B cell (primary cell): ENCODE data around the gene GPRASP2. TPM values are rescaled to one million over a fixed set of nuclear protein-coding genes. Genes with fewer than 3 reads are reported as not detected.
"Not testable (repeated sequence)": the region's sequence is repeated elsewhere in the genome, so short reads cannot be mapped to it uniquely, and the experiment has no call there.

ENCODE experiments used
- ATAC-seq: fragments of 200-7000 bp; cut with Tn5 transposase; one replicate; pipeline ENCODE4 v1.10.0; 2021; ENCODE audit warnings: low read depth, mild to moderate bottlenecking, moderate number of reproducible peaks, moderate library complexity
- CTCF ChIA-PET: fragments of 350-600 bp; sonication (Branson Sonifier 250); formaldehyde crosslinking; loops from one replicate; lab custom pipeline; 2021; ENCODE audit warnings: antibody characterized with exemption, inconsistent platforms; lab: Charles Lee
- POLR2A ChIA-PET: fragments of 350-600 bp; sonication (Branson Sonifier 250); formaldehyde crosslinking; loops from one replicate; lab custom pipeline; 2021; ENCODE audit warnings: antibody characterized with exemption; lab: Charles Lee
- DNase-seq: peaks from one replicate; pipeline ENCODE4 v3.0.0; 2013
- H2AFZ ChIP-seq: 2 replicates; pipeline ENCODE4 v1.6.1; 2012; ENCODE audit warnings: mild to moderate bottlenecking, low read depth, low read length; ENCODE audit not compliant: insufficient read depth, poor library complexity, severe bottlenecking
- H3K27ac ChIP-seq, 2 donors: 1 replicate in 1 of 2; 2 replicates in 1 of 2; pipeline ENCODE4 v1.5.1; 2012 to 2013; ENCODE audit warnings: low read length in 2 of 2, mild to moderate bottlenecking in 2 of 2, moderate library complexity in 1 of 2
- H3K27me3 ChIP-seq, 4 experiments: fragments of 200-600 bp in 1 of 4; sonication (generic) in 1 of 4; replicated peaks in 1 of 4; 1 replicate in 2 of 4; 2 replicates in 2 of 4; pipeline versions ENCODE4 v1.6.1 to v1.7.0; 2013 to 2016; ENCODE audit warnings: low read length in 3 of 4, mild to moderate bottlenecking in 2 of 4, mixed read lengths in 1 of 4, moderate library complexity in 1 of 4; ENCODE audit not compliant: insufficient read depth in 4 of 4, control insufficient read depth in 3 of 4; ENCODE audit errors: control extremely low read depth in 1 of 4
- H3K36me3 ChIP-seq, 2 experiments: replicated peaks in 1 of 2; 1 replicate in 1 of 2; 2 replicates in 1 of 2; pipeline versions ENCODE4 v1.6.1 to v1.7.1; 2013; ENCODE audit warnings: low read length in 1 of 2; ENCODE audit not compliant: insufficient read depth in 2 of 2, control insufficient read depth in 1 of 2; ENCODE audit errors: control extremely low read depth in 1 of 2, extremely low read depth in 1 of 2
- H3K4me1 ChIP-seq, 2 donors: fragments of 200-600 bp in 1 of 2; sonication (generic) in 1 of 2; 1 replicate in 1 of 2; 2 replicates in 1 of 2; pipeline versions ENCODE4 v1.5.1 to v1.6.1; 2013 to 2017; ENCODE audit warnings: low read length in 2 of 2; ENCODE audit not compliant: control insufficient read depth in 2 of 2, insufficient read depth in 2 of 2
- H3K4me2 ChIP-seq: replicated peaks from 2 replicates; pipeline ENCODE3; 2012; ENCODE audit warnings: mild to moderate bottlenecking, low read depth, low read length; ENCODE audit not compliant: poor library complexity, severe bottlenecking
- H3K4me3 ChIP-seq, 5 experiments: fragments of 200-600 bp in 1 of 5; sonication (generic) in 1 of 5; 1 replicate in 3 of 5; 2 replicates in 2 of 5; pipeline versions ENCODE4 v1.5.1 to v1.7.0; 2011 to 2016; ENCODE audit warnings: low read length in 4 of 5, mild to moderate bottlenecking in 4 of 5, low read depth in 2 of 5, control low read depth in 1 of 5, moderate library complexity in 1 of 5; ENCODE audit not compliant: insufficient read depth in 1 of 5; ENCODE audit errors: control extremely low read depth in 1 of 5, extremely low read depth in 1 of 5
- H3K79me2 ChIP-seq: fragments of 200-600 bp; sonication (generic); one replicate; pipeline ENCODE4 v1.6.0; 2016; ENCODE audit warnings: low read length; ENCODE audit not compliant: control insufficient read depth, insufficient read depth
- H3K9ac ChIP-seq: fragments of 200-600 bp; sonication (generic); 2 replicates; pipeline ENCODE4 v1.6.1; 2017; ENCODE audit warnings: mild to moderate bottlenecking, low read length, moderate library complexity
- H3K9me3 ChIP-seq, 3 donors: one replicate each; pipeline versions ENCODE4 v1.6.1 to v1.7.1; 2013; ENCODE audit warnings: low read length in 2 of 3; ENCODE audit not compliant: control insufficient read depth in 2 of 3, insufficient read depth in 1 of 3; ENCODE audit errors: control extremely low read depth in 1 of 3
- H4K20me1 ChIP-seq: 2 replicates; pipeline ENCODE4 v1.6.0; 2012; ENCODE audit warnings: mild to moderate bottlenecking, low read length; ENCODE audit not compliant: insufficient read depth, control insufficient read depth, poor library complexity, severe bottlenecking
- H3K27ac Mint-ChIP-seq: one replicate; pipeline ENCODE4 v1.8.0; 2021; ENCODE audit warnings: mixed read lengths
- H3K27me3 Mint-ChIP-seq: one replicate; pipeline ENCODE4 v1.8.0; 2021; ENCODE audit warnings: mixed read lengths
- H3K4me1 Mint-ChIP-seq: one replicate; pipeline ENCODE4 v1.8.0; 2021; ENCODE audit warnings: mixed read lengths
- H3K4me3 Mint-ChIP-seq: one replicate; pipeline ENCODE4 v1.8.0; 2021; ENCODE audit warnings: mixed read lengths
- H3K9me3 Mint-ChIP-seq: one replicate; pipeline ENCODE4 v1.8.0; 2022; ENCODE audit warnings: mixed read lengths; ENCODE audit not compliant: insufficient read depth
- CTCF ChIP-seq: fragments of 200-600 bp; IDR thresholded peaks from one replicate; pipeline ENCODE4 v1.8.0; 2022; ENCODE audit warnings: antibody characterized with exemption, mild to moderate bottlenecking
- EZH2 ChIP-seq: IDR thresholded peaks from 2 replicates; pipeline ENCODE4 v1.6.1; 2012; ENCODE audit warnings: borderline replicate concordance, low read depth, mild to moderate bottlenecking, moderate library complexity, low read length; ENCODE audit not compliant: insufficient read depth, poor library complexity, severe bottlenecking
- WGBS: methylation state at CpG from one replicate; pipeline ENCODE4 v1.1.5; 2013; ENCODE audit warnings: missing lambda C conversion rate; ENCODE audit not compliant: insufficient coverage; 5-methylcytosine and 5-hydroxymethylcytosine counted together
- intact Hi-C: fragments of 100-400 bp; cut with micrococcal nuclease; formaldehyde crosslinking; loops from one replicate; pipeline ENCODE4 v1.10.0; 2022
- polyA plus RNA-seq: library from polyadenylated mRNA; depleted of rRNA; stranded (reverse); fragments of >200 nt; gene quantifications from 2 replicates; pipeline ENCODE4 v1.2.3, GENCODE V29; 2012
- total RNA-seq, 2 donors: library from RNA; stranded (reverse); fragments of 120-200 nt in 1 of 2; gene quantifications; 1 replicate in 1 of 2; 2 replicates in 1 of 2; pipeline versions ENCODE4 v1.2.3 to v1.2.4, GENCODE V29; 2013 to 2022

The GPRASP2 gene
- total and polyA plus RNA-seq, 2 donors (not counting 1 experiment from before 2014, with no cell fraction given), result 0.15 to 0.59 TPM

GRCh38 chrX:102669526-102669925 is 42.7 kb upstream of the GPRASP2 start:
- Mint-ChIP-seq H3K9me3 (peaks cover 3% of the 10 kb centered on the region), H3K27me3 (no peaks in the 10 kb centered on the region), H3K27ac (no peak overlapping the region), H3K4me3 (no peak overlapping the region), H3K4me1 (no peaks in the 10 kb centered on the region)
- Histone ChIP-seq H3K4me1 (no peaks in the 10 kb centered on the region), H3K27me3 (no peaks in the 10 kb centered on the region), H3K9ac (no peak overlapping the region), H3K4me2 (no peak overlapping the region), H2AFZ (no peak overlapping the region), H3K4me3 (no peak overlapping the region), H4K20me1 (no peaks in the 10 kb centered on the region), H3K79me2 (no peaks in the 10 kb centered on the region), H3K9me3 (no peaks in the 10 kb centered on the region), H3K27ac (no peak overlapping the region), H3K36me3 (no peaks in the 10 kb centered on the region)
- ChIA-PET CTCF (no interaction called here), POLR2A (no interaction called here)
- ATAC-seq, result no peak
- WGBS, result no CpG with 5 or more reads among the region's 4 CpGs
- no peak for DNase-seq
- intact Hi-C loops, result no loop called here
- TF ChIP-seq EZH2, result no peak
- no peak for TF ChIP-seq CTCF

GRCh38 chrX:102672856-102673255 is 39.4 kb upstream of the GPRASP2 start:
- H3K36me3 ChIP-seq, result no peaks in the 10 kb centered on the region
- DNase-seq (no peak), ATAC-seq (no peak)
- no peaks in the 10 kb centered on the region for H3K4me1 Mint-ChIP-seq
- H3K27me3 Mint-ChIP-seq, result no peaks in the 10 kb centered on the region
- TF ChIP-seq EZH2 (no peak), CTCF (no peak)
- H3K27ac Mint-ChIP-seq, result no peak overlapping the region
- POLR2A ChIA-PET, result no interaction called here
- no peaks in the 10 kb centered on the region for H3K27me3 ChIP-seq
- no peaks in the 10 kb centered on the region for H3K9me3 ChIP-seq
- H3K9ac ChIP-seq, result no peak overlapping the region
- no peaks in the 10 kb centered on the region for H3K79me2 ChIP-seq
- WGBS, result no CpG with 5 or more reads among the region's 3 CpGs
- no peaks in the 10 kb centered on the region for H3K4me1 ChIP-seq
- intact Hi-C loops, result no loop called here
- peaks cover 3% of the 10 kb centered on the region for H3K9me3 Mint-ChIP-seq
- no peak overlapping the region for H3K4me2 ChIP-seq
- no peak overlapping the region for H3K4me3 Mint-ChIP-seq
- no peaks in the 10 kb centered on the region for H4K20me1 ChIP-seq
- no peak overlapping the region for H2AFZ ChIP-seq
- no peak overlapping the region for H3K27ac ChIP-seq
- CTCF ChIA-PET, result no interaction called here
- H3K4me3 ChIP-seq, result no peak overlapping the region

DNA sequence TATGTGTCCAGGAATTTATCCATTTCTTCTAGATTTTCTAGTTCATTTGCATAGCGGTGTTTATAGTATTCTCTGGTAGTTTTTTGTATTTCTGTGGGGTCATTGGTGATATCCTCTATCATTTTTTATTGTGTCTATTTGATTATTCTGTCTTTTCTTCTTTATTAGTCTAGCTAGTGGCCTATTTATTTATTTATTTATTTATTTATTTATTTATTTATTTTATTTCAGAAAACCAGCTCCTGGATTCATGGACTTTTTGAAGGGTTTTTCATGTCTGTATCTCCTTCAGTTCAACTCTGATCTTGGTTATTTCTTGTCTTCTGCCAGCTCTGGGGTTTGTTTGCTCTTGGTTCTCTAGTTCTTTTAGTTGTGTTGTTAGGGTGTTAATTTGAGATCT is 34.8 kb upstream of the GPRASP2 start:
- H4K20me1 ChIP-seq, H3K4me1 Mint-ChIP-seq, H3K4me3 ChIP-seq, H3K36me3 ChIP-seq, H3K9me3 ChIP-seq, intact Hi-C loops, H3K79me2 ChIP-seq, H3K4me1 ChIP-seq, H3K27ac Mint-ChIP-seq, H3K9me3 Mint-ChIP-seq, H3K4me2 ChIP-seq, H3K27ac ChIP-seq, H3K27me3 Mint-ChIP-seq, ATAC-seq, H2AFZ ChIP-seq, DNase-seq, POLR2A ChIA-PET, H3K27me3 ChIP-seq, H3K4me3 Mint-ChIP-seq, H3K9ac ChIP-seq, CTCF ChIA-PET: not testable (repeated sequence)
- no CpG with 5 or more reads among the region's 1 CpG for WGBS
